Stimulated activated CD4-positive, alpha-beta T cell treated with anti-CD3 and anti-CD28 coated beads, Interleukin-1b, Interleukin-23, amount 100 ng/mL, for 1 hour (primary cell): ENCODE measurements around the gene ZNF574.

Experiments
- DNase-seq, 2 donors: peaks; one replicate each; pipeline ENCODE4 v3.0.0-alpha.2; 2020; ENCODE audit warnings: low read depth in 2 of 2

The ZNF574 gene

GRCh38 chr19:42124386-42124901 is 48.5 kb downstream of the ZNF574 start:
- DNase-seq, result no peak

- no peak for DNase-seq
Observed at GRCh38 chr19:42125536-42125935, 49.6 kb downstream of the ZNF574 start.

- no peak for DNase-seq
Observed at GRCh38 chr19:42126574-42126973, 50.6 kb downstream of the ZNF574 start.

- no peak for DNase-seq
Observed at GRCh38 chr19:42129399-42130253, 53.7 kb downstream of the ZNF574 start.

- no peak for DNase-seq
Observed at GRCh38 chr19:42130254-42130573, 54.2 kb downstream of the ZNF574 start.
